GM12891 (cell line): ENCODE measurements around the gene RELCH.

Experiments
- POLR2A ChIP-seq: IDR thresholded peaks from 2 replicates; pipeline ENCODE4 v1.6.1; 2011; ENCODE audit warnings: low read depth, low read length, control low read depth
- POLR2AphosphoS5 ChIP-seq: IDR thresholded peaks from 2 replicates; pipeline ENCODE4 v1.6.1; 2011; ENCODE audit warnings: low read depth, low read length, control low read depth
- POU2F2 ChIP-seq: IDR thresholded peaks from 2 replicates; pipeline ENCODE4 v1.6.1; 2011; ENCODE audit warnings: low read depth, mild to moderate bottlenecking, control low read depth, low read length, moderate library complexity
- TAF1 ChIP-seq: IDR thresholded peaks from 2 replicates; pipeline ENCODE4 v1.6.1; 2011; ENCODE audit warnings: low read depth, low read length, control low read depth

DNA sequence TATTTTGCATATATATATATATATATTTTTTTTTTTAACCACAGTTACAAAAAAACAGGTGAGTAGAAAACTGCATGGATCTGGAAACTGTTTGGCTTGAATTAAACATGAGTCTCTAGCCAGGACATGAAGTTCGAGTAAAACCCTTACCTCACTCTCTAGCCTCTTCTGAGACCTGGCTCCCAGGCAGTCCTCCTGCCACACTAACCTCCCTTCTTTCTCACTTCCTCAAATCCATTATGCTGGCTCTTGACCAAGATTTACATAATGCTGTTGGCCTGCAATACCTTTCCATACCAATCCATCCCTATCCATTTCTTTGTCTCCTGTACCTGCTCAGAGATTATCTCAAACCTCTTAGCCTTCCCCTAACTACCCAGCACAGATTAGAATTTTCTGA lies 34.2 kb upstream of the RELCH start:
- TF ChIP-seq POLR2A = no peak
- no peak for TF ChIP-seq POLR2AphosphoS5
- no peak for TF ChIP-seq TAF1
- TF ChIP-seq POU2F2 = no peak
